Measurements from ENCODE around the gene PNRC1.
"Not testable (repeated sequence)": the region's sequence is repeated elsewhere in the genome, so short reads cannot be mapped to it uniquely, and the experiment has no call there.

The PNRC1 gene

GRCh38 chr6:89080281-89081128 is at the start of gene PNRC1:
Gene PNRC1, plus strand, starts transcription at chr6:89080751. Its CDS starts 144 bp downstream, at chr6:89080895.
- DNase-seq, result peak; percentile 100

- peak in 1 of 3 donors; percentile 39 for DNase-seq
Observed at GRCh38 chr6:89032599-89032998, 48.0 kb upstream of the PNRC1 start.

GRCh38 chr6:89033461-89033860 is 47.1 kb upstream of the PNRC1 start:
- DNase-seq, result peak; percentile 87 to 97 (median 94)

- peak in 1 of 3 donors; percentile 34 for DNase-seq
Observed at GRCh38 chr6:89034116-89034515, 46.4 kb upstream of the PNRC1 start.

- peak; percentile 93 to 99 (median 97) for DNase-seq
Observed at GRCh38 chr6:89034586-89035251, 45.8 kb upstream of the PNRC1 start.

GRCh38 chr6:89035252-89036101 is 45.1 kb upstream of the PNRC1 start:
- DNase-seq, result peak; percentile 93 to 99 (median 96)

- DNase-seq, result peak; percentile 57 to 73 (median 65)
Observed at GRCh38 chr6:89037141-89037900, 43.2 kb upstream of the PNRC1 start.

GRCh38 chr6:89037901-89038293 is 42.7 kb upstream of the PNRC1 start:
- DNase-seq, result not testable (repeated sequence)

GRCh38 chr6:89042664-89043063 is 37.9 kb upstream of the PNRC1 start:
- no peak for DNase-seq

GRCh38 chr6:89044328-89045010 is 36.1 kb upstream of the PNRC1 start:
- DNase-seq, result peak in 2 of 3 donors; percentile 29 to 32

GRCh38 chr6:89045011-89045387 is 35.6 kb upstream of the PNRC1 start:
- peak; percentile 85 to 89 (median 88) for DNase-seq

GRCh38 chr6:89045576-89045975 is 35.0 kb upstream of the PNRC1 start:
- peak; percentile 40 to 76 (median 66) for DNase-seq

GRCh38 chr6:89047473-89047872 is 33.1 kb upstream of the PNRC1 start:
- DNase-seq, result peak; percentile 27 to 29 (median 27)

GRCh38 chr6:89048288-89048923 is 32.1 kb upstream of the PNRC1 start:
- peak in 1 of 3 donors; percentile 16 for DNase-seq

- DNase-seq, result no peak
Observed at GRCh38 chr6:89048985-89049384, 31.6 kb upstream of the PNRC1 start.

- peak; percentile 40 to 63 (median 56) for DNase-seq
Observed at GRCh38 chr6:89050155-89050554, 30.4 kb upstream of the PNRC1 start.

- peak in 2 of 3 donors; percentile 21 to 22 for DNase-seq
Observed at GRCh38 chr6:89050697-89051096, 29.9 kb upstream of the PNRC1 start.

- peak; percentile 57 to 73 (median 67) for DNase-seq
Observed at GRCh38 chr6:89051676-89052075, 28.9 kb upstream of the PNRC1 start.

GRCh38 chr6:89054208-89054607 is 26.3 kb upstream of the PNRC1 start:
- no peak for DNase-seq

GRCh38 chr6:89057759-89058158 is 22.8 kb upstream of the PNRC1 start:
- DNase-seq, result no peak

- no peak for DNase-seq
Observed at GRCh38 chr6:89058627-89059026, 21.9 kb upstream of the PNRC1 start.

Measured in suppressor macrophage treated with lipopolysaccharide for 1 hour (primary cell).